Measurements from ENCODE around the gene MYMK. TPM values are rescaled to one million over a fixed set of nuclear protein-coding genes. Genes with fewer than 3 reads are reported as not detected.
"Not testable (repeated sequence)": the region's sequence is repeated elsewhere in the genome, so short reads cannot be mapped to it uniquely, and the experiment has no call there.

The MYMK gene, protein sequence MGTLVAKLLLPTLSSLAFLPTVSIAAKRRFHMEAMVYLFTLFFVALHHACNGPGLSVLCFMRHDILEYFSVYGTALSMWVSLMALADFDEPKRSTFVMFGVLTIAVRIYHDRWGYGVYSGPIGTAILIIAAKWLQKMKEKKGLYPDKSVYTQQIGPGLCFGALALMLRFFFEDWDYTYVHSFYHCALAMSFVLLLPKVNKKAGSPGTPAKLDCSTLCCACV
- under 1 TPM in 1 of 3 donors, not detected in 2; 0.30 TPM for polyA plus RNA-seq (ENCODE audit: insufficient read length in 3 of 3)
- long read RNA-seq, donor 1 = 0 reads
- long read RNA-seq, donor 2 = 0 reads
- long read RNA-seq, donor 3 = 0 reads
- long read RNA-seq, donor 4 = 0 reads
- long read RNA-seq, donor 5 = 0 reads
- long read RNA-seq, donor 6 = 0 reads
- long read RNA-seq, donor 7 = 0 reads
- long read RNA-seq, donor 8 = 0 reads
- long read RNA-seq, donor 9 = 0 reads
- long read RNA-seq, donor 10, partial matches to known transcripts = 0 of 1 reads
- long read RNA-seq, donor 10, other reads (novel, unspliced or antisense) = 0 of 1 reads
- long read RNA-seq, donor 11 = 0 reads
- long read RNA-seq, donor 12 = 0 reads
- long read RNA-seq, donor 13 = 0 reads
- long read RNA-seq, donor 14 = 0 reads
- long read RNA-seq, donor 15 = 0 reads
- long read RNA-seq, donor 16 = 0 reads

DNA sequence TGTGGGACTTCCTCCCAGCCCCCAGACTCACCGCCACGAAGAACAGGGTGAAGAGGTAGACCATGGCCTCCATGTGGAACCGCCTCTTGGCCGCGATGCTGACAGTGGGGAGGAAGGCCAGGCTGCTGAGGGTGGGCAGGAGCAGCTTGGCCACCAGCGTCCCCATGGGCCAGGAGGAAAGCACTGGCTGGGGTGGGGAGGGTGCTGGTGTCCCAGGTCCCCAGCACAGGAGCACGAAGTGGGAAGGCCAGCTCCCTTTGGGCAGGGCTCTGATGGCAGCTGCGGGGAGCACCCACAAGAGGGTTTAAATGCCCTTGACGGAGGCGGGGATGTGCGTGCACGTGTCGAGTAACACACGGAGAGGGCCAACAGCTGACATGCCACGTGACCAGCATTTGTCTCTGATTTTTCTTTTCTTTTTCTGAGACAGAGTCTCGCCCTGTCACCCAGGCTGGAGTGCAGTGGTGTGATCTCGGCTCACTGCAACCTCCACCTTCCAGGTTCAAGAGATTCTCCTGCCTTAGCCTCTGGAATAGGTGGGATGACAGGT lies at the start of gene MYMK:
Gene MYMK, minus strand, starts transcription at position 281 of the 550 bp plus-strand sequence. Its CDS starts 115 bp downstream, at position 166.
- no peak for DNase-seq (ENCODE audit: extremely low read depth in 1 of 11, low read depth in 9 of 11, low spot score in 4 of 11)

DNA sequence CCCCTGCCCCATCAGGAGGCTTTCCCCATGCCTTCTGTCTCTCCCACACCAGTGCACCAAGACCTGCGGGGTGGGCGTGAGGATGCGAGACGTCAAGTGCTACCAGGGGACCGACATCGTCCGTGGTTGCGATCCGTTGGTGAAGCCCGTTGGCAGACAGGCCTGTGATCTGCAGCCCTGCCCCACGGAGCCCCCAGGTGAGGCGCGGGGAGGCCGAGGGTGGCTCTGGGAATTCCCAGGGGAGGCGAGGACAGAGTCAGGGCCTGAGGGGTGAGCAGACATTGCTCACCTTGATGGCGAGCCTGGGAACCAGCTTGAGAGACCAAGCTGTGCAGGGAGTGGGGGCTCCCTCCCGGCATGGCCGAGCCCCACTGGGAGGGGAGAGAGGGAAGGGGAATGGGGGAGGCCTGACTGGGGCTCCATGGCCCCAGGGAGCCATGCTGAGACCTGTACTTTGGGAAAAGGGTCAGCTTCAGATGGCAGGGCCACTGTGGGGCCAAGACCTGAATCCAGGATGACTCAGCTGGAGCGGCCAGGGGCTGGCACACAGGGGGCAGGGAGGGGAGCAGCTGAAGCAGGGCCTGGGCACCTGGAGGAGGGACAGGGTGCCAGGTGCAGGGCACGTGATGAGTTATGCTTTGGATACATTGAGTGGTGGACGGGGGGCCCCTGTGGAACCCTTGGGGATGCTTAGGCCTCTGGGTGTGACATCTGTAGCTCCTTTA lies 49.2 kb upstream of the MYMK start:
- no peak for DNase-seq (ENCODE audit: extremely low read depth in 1 of 11, low read depth in 9 of 11, low spot score in 4 of 11)

DNA sequence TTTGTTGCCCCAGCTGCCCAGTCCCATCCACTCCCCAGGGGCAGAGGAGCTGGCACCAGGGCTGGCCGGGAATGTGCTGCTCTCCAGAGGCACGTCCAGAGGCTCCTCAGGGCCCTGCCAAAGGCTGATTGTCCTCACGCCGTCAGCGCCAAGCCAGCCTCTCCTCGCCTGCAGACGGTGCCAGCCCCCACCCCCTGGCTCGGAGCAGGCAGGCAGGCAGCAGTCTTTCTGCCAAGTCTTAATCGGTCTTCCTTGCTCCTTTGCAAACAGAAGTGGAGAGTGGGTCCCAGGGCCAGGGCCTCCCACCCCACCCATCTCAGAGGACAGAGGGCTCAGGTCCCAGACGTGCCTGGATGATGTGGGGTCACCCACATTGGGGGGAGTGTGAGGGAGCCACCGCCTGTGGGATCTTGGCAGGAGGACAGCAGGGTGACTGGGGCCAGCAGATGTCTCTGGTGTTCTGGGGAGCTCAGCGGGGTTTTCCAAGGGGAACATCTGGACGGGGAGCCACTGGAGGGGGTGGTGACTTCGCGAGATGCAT lies 48.1 kb upstream of the MYMK start:
- DNase-seq (ENCODE audit: extremely low read depth in 1 of 11, low read depth in 9 of 11, low spot score in 4 of 11) = no peak

DNA sequence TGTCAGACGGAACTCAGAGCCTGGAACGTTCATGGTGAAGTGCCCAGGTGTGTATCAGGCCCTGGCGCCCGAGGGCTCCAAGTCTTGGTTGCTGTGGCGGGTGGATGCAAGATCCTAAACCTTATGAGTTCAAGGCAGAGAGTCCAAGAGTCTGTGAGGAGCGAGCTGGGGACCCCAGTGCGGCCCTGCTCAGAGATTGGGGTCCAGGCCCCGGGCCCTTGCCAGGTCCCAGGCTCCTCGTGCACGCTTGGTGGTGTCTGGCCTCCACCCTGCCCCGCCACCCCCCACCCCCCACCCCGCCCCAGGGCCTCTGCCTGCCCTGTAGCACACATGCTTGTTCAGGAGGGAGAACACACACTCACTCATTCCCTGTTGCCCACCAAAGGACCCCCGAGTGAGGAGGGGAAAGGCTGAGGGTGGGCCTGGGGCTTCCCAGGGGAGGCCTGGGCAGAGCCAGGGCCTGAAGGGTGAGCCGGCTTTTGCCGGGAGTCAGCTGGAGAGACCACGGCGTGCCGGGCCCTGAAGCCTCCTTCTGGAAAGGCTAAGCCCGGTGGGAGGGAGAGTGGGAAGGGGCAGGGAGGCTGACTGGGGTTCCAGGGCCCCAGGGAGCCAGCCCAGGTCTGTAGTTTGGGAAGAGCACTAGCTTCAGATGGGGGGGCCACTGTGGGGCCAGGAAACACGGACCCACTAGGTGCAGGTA lies 47.3 kb upstream of the MYMK start:
- DNase-seq (ENCODE audit: extremely low read depth in 1 of 11, low read depth in 9 of 11, low spot score in 4 of 11) = no peak

DNA sequence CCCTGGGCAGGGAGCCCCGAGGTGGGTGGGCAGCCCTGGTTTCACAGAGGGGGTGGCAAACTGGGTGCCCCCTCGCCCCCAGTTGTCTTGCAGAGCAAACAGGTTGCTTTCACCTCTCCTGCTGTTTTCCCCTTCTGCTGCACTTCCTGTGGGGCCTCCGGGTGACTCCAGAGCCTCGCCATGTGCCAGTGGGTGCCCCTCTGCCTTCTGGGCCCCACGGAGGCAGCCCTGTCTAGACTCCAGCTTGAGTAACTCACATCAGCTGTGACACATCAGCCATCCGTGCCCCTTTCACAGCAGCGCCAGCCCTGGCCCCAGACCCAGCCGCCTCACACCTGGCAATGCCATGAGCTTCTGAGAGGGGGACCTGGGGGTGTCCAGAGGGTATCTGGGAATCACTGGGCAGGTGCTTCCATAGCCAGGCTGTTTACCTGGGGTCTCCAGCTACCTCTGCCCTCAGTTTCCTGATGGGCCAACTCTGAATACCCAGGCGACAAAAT lies 46.7 kb upstream of the MYMK start:
- no peak for DNase-seq (ENCODE audit: extremely low read depth in 1 of 11, low read depth in 9 of 11, low spot score in 4 of 11)

DNA sequence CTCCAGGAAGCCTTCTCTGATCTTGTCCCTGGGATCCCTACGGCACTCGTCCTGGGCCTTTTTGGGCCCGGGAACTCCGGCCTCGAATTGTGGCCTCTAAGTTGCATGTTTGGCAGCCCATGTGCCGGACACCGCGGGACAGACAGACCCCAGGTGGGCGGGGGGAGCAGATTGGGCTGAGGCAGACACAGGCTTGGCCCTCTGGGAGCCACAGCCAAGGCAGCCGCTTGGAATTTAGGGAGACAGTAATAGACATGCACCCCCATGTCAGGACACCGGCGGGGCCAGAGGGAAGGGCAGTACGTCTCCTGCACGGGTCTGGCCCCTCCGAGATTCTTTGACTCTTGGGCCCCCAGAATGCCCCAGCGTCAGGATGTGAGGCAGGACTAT lies 45.9 kb upstream of the MYMK start:
- no peak for DNase-seq (ENCODE audit: extremely low read depth in 1 of 11, low read depth in 9 of 11, low spot score in 4 of 11)

DNA sequence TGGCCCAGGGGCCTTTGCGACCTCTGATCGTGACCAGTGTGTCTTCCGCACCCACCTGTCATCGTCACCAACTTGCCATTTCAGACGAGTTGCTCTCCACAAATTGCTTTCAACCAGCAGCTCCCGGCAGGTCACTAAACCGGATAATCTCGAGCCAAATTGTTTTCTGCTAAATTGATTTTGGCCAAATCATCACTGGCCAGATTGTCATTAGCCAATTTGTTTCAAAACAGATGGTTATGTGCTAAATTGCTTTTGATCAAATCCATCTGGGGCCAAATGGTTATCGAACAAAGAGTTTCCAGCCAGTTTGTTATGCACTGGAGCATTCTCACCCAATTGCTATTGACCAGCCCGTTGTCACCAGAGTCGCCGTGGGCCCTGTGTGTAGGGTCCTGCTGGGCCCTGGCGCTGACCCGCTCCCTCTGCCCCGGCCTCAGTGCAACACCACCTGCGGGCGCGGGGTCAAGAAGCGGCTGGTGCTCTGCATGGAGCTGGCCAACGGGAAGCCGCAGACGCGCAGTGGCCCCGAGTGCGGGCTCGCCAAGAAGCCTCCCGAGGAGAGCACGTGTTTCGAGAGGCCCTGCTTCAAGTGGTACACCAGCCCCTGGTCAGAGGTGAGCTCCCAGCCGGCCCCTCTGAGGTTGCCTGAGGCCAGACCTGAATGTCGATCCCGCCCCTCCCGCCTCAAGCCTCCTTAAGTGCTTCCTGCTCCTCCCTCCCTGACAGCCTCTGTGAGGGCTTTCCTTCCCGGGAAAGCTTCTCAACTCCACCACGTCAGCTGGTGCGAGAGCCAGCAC lies 45.3 kb upstream of the MYMK start:
- DNase-seq (ENCODE audit: extremely low read depth in 1 of 11, low read depth in 9 of 11, low spot score in 4 of 11) = no peak

DNA sequence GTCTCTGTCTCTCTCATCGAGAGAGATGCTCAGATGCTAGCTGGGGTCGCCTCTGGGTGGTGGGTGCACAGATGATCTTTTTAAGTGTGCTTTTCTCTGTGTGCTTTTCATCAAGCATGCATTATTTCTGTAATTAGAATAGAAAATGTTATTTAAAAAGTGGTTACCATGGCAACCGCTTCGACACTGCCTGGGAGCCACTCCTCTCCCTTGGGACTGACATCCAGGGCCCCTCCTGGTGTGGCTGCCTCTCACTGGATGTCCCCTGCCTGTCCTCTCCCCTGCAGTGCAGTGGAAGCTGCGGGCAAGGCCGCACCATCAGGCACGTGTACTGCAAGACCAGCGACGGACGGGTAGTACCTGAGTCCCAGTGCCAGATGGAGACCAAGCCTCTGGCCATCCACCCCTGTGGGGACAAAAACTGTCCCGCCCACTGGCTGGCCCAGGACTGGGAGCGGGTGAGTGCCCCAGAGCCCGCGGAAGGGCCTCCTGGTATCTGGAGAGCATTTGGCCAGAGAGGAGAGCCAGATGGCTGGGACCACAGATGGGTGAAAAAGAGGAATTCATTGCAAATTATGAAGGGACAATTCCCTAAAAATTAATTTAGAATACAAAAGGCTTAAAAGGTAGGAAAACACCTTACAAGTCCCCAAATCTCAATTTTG lies 44.5 kb upstream of the MYMK start:
- no peak for DNase-seq (ENCODE audit: extremely low read depth in 1 of 11, low read depth in 9 of 11, low spot score in 4 of 11)

DNA sequence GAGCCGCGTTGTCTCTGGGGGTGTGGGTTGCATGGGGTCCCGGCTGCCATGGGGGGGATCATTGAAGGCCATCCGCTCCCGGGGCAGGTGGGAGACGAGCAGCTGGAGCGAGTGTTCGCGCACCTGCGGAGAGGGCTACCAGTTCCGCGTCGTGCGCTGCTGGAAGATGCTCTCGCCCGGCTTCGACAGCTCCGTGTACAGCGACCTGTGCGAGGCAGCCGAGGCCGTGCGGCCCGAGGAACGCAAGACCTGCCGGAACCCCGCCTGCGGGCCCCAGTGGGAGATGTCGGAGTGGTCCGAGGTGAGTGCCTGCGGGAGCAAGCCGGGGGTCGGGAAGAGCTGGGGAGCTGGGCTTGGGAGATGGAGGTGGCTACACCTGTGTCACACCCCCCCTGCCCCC lies 43.4 kb upstream of the MYMK start:
- no peak for DNase-seq (ENCODE audit: extremely low read depth in 1 of 11, low read depth in 9 of 11, low spot score in 4 of 11)

DNA sequence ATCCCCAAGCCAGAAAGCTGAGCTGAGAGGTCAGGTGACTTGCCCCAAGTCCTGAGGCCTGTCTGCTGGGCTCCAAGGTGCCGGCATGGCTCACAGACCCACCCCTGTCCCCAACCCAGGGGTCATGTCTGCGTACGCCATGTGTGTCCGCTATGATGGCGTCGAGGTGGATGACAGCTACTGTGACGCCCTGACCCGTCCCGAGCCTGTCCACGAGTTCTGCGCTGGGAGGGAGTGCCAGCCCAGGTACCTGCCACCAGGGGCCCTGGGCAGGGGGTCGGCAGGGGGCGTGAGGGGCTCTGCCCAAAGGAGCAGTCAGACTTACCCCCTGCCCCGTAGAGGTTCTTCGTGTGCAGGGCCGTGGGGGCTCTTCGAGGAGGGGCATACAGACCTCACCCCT lies 42.1 kb upstream of the MYMK start:
- DNase-seq (ENCODE audit: extremely low read depth in 1 of 11, low read depth in 9 of 11, low spot score in 4 of 11) = no peak

DNA sequence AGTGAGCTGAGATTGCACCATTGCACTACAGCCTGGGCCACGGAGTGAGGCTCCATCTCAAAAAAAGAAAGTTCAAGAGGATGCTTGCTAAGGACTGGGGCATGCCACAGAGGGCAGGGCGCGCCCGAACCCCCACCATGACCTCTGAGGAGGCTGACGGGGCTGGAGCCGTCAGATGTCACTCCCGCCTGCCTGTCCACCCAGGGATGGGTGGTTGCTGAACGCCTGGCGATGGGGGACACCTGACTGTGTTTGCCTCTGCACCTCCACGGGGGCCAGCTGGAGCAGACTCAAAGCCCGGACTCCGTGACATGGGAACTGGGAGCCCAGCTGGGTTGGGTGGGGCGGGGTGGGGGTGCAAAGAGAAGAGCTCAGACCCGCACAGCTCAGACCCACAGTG lies 41.6 kb upstream of the MYMK start:
- DNase-seq (ENCODE audit: extremely low read depth in 1 of 11, low read depth in 9 of 11, low spot score in 4 of 11) = no peak

DNA sequence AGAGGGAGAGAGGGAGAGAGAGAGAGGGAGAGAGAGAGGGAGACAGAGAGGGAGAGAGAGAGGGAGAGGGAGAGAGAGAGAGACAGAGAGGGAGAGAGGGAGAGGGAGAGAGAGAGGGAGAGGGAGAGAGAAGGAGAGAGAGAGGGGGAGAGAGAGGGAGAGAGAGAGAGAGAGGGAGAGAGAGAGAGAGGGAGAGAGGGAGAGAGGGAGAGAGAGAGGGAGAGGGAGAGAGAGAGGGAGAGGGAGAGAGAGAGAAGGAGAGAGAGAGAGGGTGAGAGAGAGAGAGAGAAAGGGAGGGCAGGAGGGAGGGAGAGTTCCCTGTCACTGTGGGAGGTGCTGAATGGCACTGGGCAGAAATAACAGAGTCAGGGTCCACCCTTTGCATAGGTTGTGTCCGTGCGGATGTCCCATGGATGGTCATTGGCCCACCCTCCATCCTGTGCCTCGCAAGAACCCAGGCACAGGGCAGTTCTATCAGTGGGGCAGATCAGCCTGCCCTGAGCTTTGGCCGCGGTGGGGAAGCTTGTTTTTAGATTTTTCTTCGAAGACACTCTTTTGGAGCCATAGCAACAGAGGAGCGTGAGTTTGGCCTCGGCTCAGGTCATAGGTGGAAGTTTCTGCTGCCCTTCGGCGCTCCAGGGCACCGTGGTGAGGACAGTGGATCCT lies 39.8 kb upstream of the MYMK start:
- no peak for DNase-seq (ENCODE audit: extremely low read depth in 1 of 11, low read depth in 9 of 11, low spot score in 4 of 11)

DNA sequence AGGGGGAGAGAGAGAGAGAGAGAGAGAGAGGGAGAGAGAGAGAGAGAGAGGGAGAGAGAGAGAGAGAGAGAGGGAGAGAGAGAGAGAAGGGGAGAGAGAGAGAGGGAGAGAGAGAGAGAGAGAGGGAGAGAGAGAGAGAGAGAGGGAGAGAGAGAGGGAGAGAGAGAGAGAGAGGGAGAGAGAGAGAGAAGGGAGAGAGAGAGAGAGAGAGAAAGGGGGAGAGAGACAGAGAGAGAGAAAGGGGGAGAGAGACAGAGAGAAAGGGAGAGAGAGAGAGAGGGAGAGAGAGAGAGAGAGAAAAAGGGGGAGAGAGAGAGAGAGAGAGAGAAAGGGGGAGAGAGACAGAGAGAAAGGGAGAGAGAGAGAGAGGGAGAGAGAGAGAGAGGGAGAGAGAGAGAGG lies 39.1 kb upstream of the MYMK start:
- not testable (repeated sequence) for DNase-seq (ENCODE audit: extremely low read depth in 1 of 11, low read depth in 9 of 11, low spot score in 4 of 11)

DNA sequence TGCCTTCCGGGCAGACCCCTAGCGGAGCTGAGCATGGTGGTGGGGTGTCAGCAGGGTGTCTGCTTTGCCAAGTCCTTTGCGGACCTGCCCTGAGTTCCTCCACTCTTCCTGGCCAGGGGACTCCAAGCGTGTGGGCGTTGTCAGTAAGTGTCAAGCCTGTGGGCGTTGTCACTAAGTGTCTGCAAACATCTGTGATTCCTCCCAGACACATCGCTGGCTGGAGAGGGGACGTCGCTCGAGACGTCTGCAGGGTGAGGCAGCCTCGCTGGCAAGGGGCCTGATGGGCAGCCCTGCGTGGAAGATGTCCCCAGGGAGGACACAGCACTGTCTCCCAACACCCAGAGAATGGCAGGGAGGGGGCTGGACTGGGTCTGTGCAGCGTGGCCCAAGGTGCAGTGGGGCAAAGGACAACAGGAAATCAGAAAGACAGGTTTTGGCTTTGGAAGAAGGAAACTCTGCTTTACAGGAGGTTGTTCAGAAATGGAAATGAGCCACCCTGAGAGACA lies 38.6 kb upstream of the MYMK start:
- no peak for DNase-seq (ENCODE audit: extremely low read depth in 1 of 11, low read depth in 9 of 11, low spot score in 4 of 11)

DNA sequence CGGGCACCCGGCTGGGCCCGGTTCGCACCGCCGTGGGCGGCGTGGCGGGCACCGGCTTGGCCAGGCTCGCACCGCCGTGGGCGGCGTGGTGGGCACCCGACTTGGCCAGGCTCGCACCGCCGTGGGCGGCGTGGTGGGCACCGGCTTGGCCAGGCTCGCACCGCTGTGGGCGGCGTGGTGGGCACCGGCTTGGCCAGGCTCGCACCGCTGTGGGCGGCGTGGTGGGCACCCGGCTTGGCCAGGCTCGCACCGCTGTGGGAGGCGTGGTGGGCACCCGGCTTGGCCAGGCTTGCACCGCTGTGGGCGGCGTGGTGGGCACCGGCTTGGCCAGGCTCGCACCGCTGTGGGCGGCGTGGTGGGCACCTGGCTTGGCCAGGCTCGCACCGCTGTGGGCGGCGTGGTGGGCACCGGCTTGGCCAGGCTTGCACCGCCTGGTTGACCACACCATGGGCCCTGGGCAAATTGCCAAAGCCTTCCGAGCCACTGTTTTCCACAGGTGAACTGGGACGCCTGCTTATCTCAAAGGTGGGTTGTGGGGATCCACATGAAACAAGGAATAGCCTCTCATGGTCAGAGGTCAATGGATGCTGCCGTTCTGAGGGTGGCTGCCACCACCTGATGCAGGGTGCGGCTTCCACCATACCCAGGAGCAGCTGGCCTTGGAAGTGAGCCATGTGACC lies 38.0 kb upstream of the MYMK start:
- no peak for DNase-seq (ENCODE audit: extremely low read depth in 1 of 11, low read depth in 9 of 11, low spot score in 4 of 11)

DNA sequence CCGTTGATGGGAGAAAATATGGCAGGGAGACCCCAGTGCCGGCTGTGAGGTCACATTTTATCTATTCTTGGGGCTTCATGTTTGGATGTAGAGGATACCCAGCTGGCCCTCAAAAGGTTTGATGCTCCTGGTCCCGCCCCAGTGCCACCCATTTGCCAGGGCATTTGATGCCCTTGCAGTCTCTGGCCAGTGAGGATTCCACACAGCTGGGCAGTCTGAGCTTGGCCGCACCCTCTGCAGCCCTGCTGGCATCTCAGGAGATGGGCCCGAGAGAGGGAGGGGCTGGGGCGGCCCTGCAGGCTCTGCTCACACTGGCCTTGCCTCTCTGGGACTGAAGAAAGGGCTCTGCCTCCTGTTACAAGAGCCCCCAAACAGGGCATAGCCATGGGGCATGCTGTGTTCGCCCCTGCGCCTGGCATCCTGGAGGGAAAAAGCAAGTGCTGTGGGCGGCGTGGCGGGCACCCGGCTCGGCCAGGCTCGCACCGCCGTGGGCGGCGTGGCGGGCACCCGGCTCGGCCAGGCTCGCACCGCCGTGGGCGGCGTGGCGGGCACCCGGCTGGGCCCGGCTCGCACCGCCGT lies 37.3 kb upstream of the MYMK start:
- DNase-seq (ENCODE audit: extremely low read depth in 1 of 11, low read depth in 9 of 11, low spot score in 4 of 11) = no peak
